Peyer's patch (tissue), 4 donors: ENCODE measurements around the gene C9orf43. TPM values are rescaled to one million over a fixed set of nuclear protein-coding genes. Genes with fewer than 3 reads are reported as not detected.
"Not testable (repeated sequence)": the region's sequence is repeated elsewhere in the genome, so short reads cannot be mapped to it uniquely, and the experiment has no call there.

Experiments
- DNase-seq, 3 donors: peaks; one replicate each; pipeline ENCODE4 v3.0.0-alpha.2; 2017 to 2019
- H3K27ac ChIP-seq, 4 donors: fragments of 200-600 bp; sonication (generic); one replicate each; pipeline ENCODE4 v1.5.1; 2016 to 2019
- H3K27me3 ChIP-seq, 2 donors: fragments of 200-600 bp; sonication (generic); one replicate each; pipeline ENCODE4 v1.5.1; 2019
- H3K36me3 ChIP-seq, 3 donors: fragments of 200-600 bp; sonication (generic); one replicate each; pipeline ENCODE4 v1.5.1; 2016 to 2019
- H3K4me1 ChIP-seq, 4 donors: fragments of 200-600 bp; sonication (generic); one replicate each; pipeline ENCODE4 v1.5.1; 2016 to 2019
- H3K4me3 ChIP-seq, 4 donors: fragments of 200-600 bp; sonication (generic); 1 replicate in 3 of 4; 2 replicates in 1 of 4; pipeline ENCODE4 v1.5.1; 2016 to 2019; ENCODE audit warnings: mild to moderate bottlenecking in 1 of 4
- H3K9me3 ChIP-seq, 4 donors: fragments of 200-600 bp; sonication (generic); one replicate each; pipeline ENCODE4 v1.5.1; 2016 to 2019; ENCODE audit warnings: mild to moderate bottlenecking in 1 of 4
- CTCF ChIP-seq, 6 experiments: fragments of 450-650 bp in 4 of 6; fragments of 200-600 bp in 2 of 6; sonication (generic) in 1 of 6; IDR thresholded peaks; one replicate each; pipeline ENCODE4 v1.5.1; 2017 to 2019; ENCODE audit warnings: antibody characterized with exemption in 6 of 6, mild to moderate bottlenecking in 3 of 6, moderate library complexity in 1 of 6
- POLR2A ChIP-seq, 2 donors: fragments of 450-650 bp; IDR thresholded peaks; one replicate each; pipeline ENCODE4 v1.5.1; 2017; ENCODE audit warnings: antibody characterized with exemption in 2 of 2, mild to moderate bottlenecking in 2 of 2, moderate library complexity in 2 of 2
- total RNA-seq, 4 donors: library from RNA; depleted of rRNA; stranded (reverse); fragments of >200 nt; gene quantifications; one replicate each; pipeline ENCODE4 v1.1.0, GENCODE V29; 2016

The C9orf43 gene
- total RNA-seq = 1 to 10 TPM in 3 of 4 donors, not detected in 1; 1.1 to 5.0 (median 1.2) TPM

GRCh38 chr9:113410207-113410864, at the start of gene C9orf43, which contains the start of gene POLE3:
C9orf43 (plus strand) TSS chr9:113410747; CDS start chr9:113413494, 2,747 bp downstream.
POLE3 (minus strand) TSS chr9:113410675; CDS start chr9:113410293, 382 bp downstream.
- peak; percentile 38 to 54 for TF ChIP-seq POLR2A (IDR thresholded peaks at IDR 0.05)
- no peak for TF ChIP-seq CTCF (IDR thresholded peaks at IDR 0.05)
- H3K27me3 ChIP-seq = no peaks in the 10 kb centered on the region
- peak; percentile 91 to 97 (median 96) for DNase-seq
- no peaks in the 10 kb centered on the region for H3K9me3 ChIP-seq
- peak within 1 kb of the TSS; percentile 92 to 97 (median 95) for H3K27ac ChIP-seq
- peak within 1 kb of the TSS; percentile 67 to 90 (median 82) for H3K4me3 ChIP-seq
- peaks cover 0 to 20% (median 5%) of the 10 kb centered on the region in 4 donors for H3K4me1 ChIP-seq
- H3K36me3 ChIP-seq = peaks cover 0 to 15% (median 0%) of the 10 kb centered on the region in 3 donors

- no peak for DNase-seq
- no peaks in the 10 kb centered on the region for H3K9me3 ChIP-seq
- H3K27me3 ChIP-seq = no peaks in the 10 kb centered on the region
- no peaks in the 10 kb centered on the region for H3K36me3 ChIP-seq
- H3K4me1 ChIP-seq = no peaks in the 10 kb centered on the region
- H3K27ac ChIP-seq = no peak overlapping the region
- no peak overlapping the region for H3K4me3 ChIP-seq
- TF ChIP-seq CTCF (IDR thresholded peaks at IDR 0.05) (no peak), POLR2A (IDR thresholded peaks at IDR 0.05) (no peak)
These were observed 49.1 kb upstream of the C9orf43 start for GRCh38 chr9:113361304-113362018.

GRCh38 chr9:113363336-113363735, 47.2 kb upstream of the C9orf43 start:
- Histone ChIP-seq H3K27me3 (no peaks in the 10 kb centered on the region), H3K4me1 (no peaks in the 10 kb centered on the region), H3K36me3 (no peaks in the 10 kb centered on the region), H3K4me3 (no peak overlapping the region), H3K9me3 (no peaks in the 10 kb centered on the region), H3K27ac (no peak overlapping the region)
- no peak for DNase-seq
- no peak for TF ChIP-seq POLR2A (IDR thresholded peaks at IDR 0.05)
- TF ChIP-seq CTCF (IDR thresholded peaks at IDR 0.05) = no peak

GRCh38 chr9:113364951-113365350, 45.6 kb upstream of the C9orf43 start:
- Histone ChIP-seq H3K9me3 (no peaks in the 10 kb centered on the region), H3K27me3 (no peaks in the 10 kb centered on the region), H3K36me3 (no peaks in the 10 kb centered on the region), H3K4me1 (no peaks in the 10 kb centered on the region), H3K27ac (no peak overlapping the region), H3K4me3 (no peak overlapping the region)
- no peak for DNase-seq
- TF ChIP-seq POLR2A (IDR thresholded peaks at IDR 0.05) = no peak
- no peak for TF ChIP-seq CTCF (IDR thresholded peaks at IDR 0.05)

- H3K27me3 ChIP-seq, H3K4me1 ChIP-seq, H3K9me3 ChIP-seq, H3K27ac ChIP-seq, DNase-seq, H3K4me3 ChIP-seq, H3K36me3 ChIP-seq: not testable (repeated sequence)
These were observed 44.9 kb upstream of the C9orf43 start for GRCh38 chr9:113365652-113366051.

GRCh38 chr9:113368348-113368981, 42.1 kb upstream of the C9orf43 start:
- H3K4me1 ChIP-seq = peaks cover 0 to 2% (median 0%) of the 10 kb centered on the region in 4 donors
- H3K36me3 ChIP-seq = peaks cover 0 to 8% (median 0%) of the 10 kb centered on the region in 3 donors
- H3K27ac ChIP-seq = no peak overlapping the region
- no peak for DNase-seq
- H3K4me3 ChIP-seq = no peak overlapping the region
- no peaks in the 10 kb centered on the region for H3K27me3 ChIP-seq
- H3K9me3 ChIP-seq = no peaks in the 10 kb centered on the region
- TF ChIP-seq CTCF (IDR thresholded peaks at IDR 0.05) (no peak), POLR2A (IDR thresholded peaks at IDR 0.05) (no peak)
